D721Med (cell line): Measurements from ENCODE around the gene GABPB1.

Source experiments
- DNase-seq: peaks from one replicate; pipeline ENCODE4 v3.0.0; 2011; ENCODE audit warnings: low spot score; ENCODE audit not compliant: insufficient read length
- FAIRE-seq: peaks from 2 replicates; lab custom pipeline; 2011; peaks lifted over from hg19 to GRCh38; lab: Jason Lieb, UNC
- CTCF ChIP-seq: IDR thresholded peaks from 2 replicates; pipeline ENCODE4 v1.5.1; 2012; ENCODE audit warnings: mild to moderate bottlenecking, control low read depth; ENCODE audit not compliant: insufficient read depth; ENCODE audit errors: missing control alignments

GABPB1 gene

GRCh38 chr15:50280271-50280670 lies 74.7 kb downstream of the GABPB1 start:
- TF ChIP-seq CTCF: no peak
- DNase-seq: no peak
- FAIRE-seq: no peak

DNA sequence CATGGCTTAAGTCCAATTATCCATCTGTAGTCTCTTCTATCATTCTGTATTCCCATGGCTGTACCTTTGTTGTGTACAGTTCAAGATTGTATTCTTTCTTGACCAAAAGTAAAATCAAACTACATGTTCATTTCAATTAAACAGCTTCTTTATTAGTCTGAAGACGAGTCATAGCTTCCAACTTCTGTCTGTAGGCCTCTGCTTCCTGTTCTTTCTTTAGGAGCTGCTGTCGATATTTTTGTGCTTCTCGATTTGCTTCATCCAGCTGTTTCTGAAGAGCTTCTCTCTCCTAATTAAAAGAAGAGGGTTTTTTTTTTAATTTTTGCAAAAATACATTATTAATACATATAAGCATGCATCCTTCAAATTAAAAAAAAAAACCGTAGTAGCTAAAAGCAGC lies 76.5 kb downstream of the GABPB1 start:
- DNase-seq: no peak
- no peak for TF ChIP-seq CTCF
- FAIRE-seq: no peak

GRCh38 chr15:50277370-50277769 lies 77.6 kb downstream of the GABPB1 start:
- FAIRE-seq (no peak), DNase-seq (no peak)
- TF ChIP-seq CTCF: no peak

GRCh38 chr15:50275908-50276307 lies 79.1 kb downstream of the GABPB1 start:
- DNase-seq: no peak
- TF ChIP-seq CTCF: no peak
- no peak for FAIRE-seq

GRCh38 chr15:50275091-50275490 lies 79.9 kb downstream of the GABPB1 start:
- TF ChIP-seq CTCF: no peak
- peak; percentile 29 for FAIRE-seq

DNA sequence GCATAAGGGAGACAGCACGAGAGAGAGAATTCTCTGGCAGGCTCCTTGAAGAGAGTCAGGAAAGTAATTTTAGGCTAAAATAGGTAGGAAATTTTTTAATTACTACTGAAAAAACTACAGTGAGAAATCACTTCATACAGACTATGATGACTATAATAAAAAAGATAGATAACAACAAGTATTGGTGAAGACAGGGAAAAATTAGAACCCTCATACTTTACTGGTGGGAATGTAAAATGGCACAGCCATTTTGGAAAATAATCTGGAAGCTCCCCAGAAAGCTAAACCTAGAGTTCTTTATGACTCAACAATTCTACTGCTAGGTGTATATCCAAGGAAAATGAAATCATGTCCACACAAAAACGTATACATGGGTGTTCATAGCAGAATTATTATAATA lies 87.4 kb downstream of the GABPB1 start:
- DNase-seq (no peak), FAIRE-seq (no peak)
- TF ChIP-seq CTCF: no peak

More at GRCh38 chr15:50275091-50275490, 79.9 kb downstream of the GABPB1 start:
- no peak for DNase-seq

DNA sequence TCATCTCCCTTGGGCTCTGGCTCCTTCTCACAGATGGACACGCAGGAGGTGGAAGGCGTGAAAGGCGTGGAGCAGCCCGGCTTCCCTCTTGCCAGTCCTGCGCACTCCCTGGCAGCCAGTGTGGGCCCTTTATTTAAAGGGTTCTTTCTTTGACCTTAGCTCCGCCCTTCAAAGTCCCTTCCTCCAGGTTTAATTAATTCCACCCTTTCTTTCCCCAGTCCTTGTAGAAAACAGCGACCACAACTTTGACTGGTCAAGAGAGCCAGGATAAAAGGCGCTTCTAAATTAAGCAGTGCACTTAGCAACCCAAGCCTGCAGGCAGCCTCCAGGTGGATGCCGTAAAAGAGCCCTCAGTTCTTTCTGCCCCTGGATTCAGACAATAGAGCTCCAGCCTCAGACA lies 89.4 kb downstream of the GABPB1 start, which contains the start of gene HDC:
HDC (minus strand) TSS at position 107 of the 400 bp plus-strand sequence; CDS start at position 4, 103 bp downstream.
- TF ChIP-seq CTCF: no peak
- DNase-seq (no peak), FAIRE-seq (no peak)
